Peyer's patch (tissue), 4 donors: ENCODE results near the gene FOXP2.

Source experiments
- POLR2A ChIP-seq, 2 donors: fragments of 450-650 bp; IDR thresholded peaks; one replicate each; pipeline ENCODE4 v1.5.1; 2017; ENCODE audit warnings: antibody characterized with exemption in 2 of 2, mild to moderate bottlenecking in 2 of 2, moderate library complexity in 2 of 2
- TF ChIP-seq, protein P1 (sequence below), 6 experiments: fragments of 450-650 bp in 4 of 6; fragments of 200-600 bp in 2 of 6; sonication (generic) in 1 of 6; IDR thresholded peaks; one replicate each; pipeline ENCODE4 v1.5.1; 2017 to 2019; ENCODE audit warnings: antibody characterized with exemption in 6 of 6, mild to moderate bottlenecking in 3 of 6, moderate library complexity in 1 of 6

DNA sequence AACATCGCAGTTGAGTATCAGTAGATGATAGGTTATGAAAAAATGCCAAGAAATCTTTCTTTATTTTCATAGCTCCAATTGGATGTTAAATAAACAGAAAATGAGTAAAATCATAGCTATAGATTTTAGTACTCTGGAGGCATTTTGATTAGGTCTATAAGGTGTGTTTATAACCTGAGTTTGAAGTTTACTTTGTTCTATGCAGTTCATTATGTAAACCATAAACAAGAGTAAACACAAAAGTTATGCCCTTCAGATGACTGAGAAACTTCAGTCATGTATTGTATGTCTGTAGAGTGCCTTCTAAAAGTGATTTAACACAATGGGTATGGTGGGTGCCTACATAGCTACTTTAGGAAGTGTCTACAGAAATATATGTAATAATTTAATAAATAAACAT lies 13.6 kb downstream of the FOXP2 start:
- TF ChIP-seq, protein P1, sequence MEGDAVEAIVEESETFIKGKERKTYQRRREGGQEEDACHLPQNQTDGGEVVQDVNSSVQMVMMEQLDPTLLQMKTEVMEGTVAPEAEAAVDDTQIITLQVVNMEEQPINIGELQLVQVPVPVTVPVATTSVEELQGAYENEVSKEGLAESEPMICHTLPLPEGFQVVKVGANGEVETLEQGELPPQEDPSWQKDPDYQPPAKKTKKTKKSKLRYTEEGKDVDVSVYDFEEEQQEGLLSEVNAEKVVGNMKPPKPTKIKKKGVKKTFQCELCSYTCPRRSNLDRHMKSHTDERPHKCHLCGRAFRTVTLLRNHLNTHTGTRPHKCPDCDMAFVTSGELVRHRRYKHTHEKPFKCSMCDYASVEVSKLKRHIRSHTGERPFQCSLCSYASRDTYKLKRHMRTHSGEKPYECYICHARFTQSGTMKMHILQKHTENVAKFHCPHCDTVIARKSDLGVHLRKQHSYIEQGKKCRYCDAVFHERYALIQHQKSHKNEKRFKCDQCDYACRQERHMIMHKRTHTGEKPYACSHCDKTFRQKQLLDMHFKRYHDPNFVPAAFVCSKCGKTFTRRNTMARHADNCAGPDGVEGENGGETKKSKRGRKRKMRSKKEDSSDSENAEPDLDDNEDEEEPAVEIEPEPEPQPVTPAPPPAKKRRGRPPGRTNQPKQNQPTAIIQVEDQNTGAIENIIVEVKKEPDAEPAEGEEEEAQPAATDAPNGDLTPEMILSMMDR (IDR thresholded peaks at IDR 0.05), result no peak
- no peak for TF ChIP-seq POLR2A (IDR thresholded peaks at IDR 0.05)
